ENCODE measurements around the gene TRPM1.

GRCh38 chr15:31136607-31137328 lies 35.2 kb upstream of the TRPM1 start:
- TF ChIP-seq, protein P1, sequence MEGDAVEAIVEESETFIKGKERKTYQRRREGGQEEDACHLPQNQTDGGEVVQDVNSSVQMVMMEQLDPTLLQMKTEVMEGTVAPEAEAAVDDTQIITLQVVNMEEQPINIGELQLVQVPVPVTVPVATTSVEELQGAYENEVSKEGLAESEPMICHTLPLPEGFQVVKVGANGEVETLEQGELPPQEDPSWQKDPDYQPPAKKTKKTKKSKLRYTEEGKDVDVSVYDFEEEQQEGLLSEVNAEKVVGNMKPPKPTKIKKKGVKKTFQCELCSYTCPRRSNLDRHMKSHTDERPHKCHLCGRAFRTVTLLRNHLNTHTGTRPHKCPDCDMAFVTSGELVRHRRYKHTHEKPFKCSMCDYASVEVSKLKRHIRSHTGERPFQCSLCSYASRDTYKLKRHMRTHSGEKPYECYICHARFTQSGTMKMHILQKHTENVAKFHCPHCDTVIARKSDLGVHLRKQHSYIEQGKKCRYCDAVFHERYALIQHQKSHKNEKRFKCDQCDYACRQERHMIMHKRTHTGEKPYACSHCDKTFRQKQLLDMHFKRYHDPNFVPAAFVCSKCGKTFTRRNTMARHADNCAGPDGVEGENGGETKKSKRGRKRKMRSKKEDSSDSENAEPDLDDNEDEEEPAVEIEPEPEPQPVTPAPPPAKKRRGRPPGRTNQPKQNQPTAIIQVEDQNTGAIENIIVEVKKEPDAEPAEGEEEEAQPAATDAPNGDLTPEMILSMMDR (IDR thresholded peaks at IDR 0.05; ENCODE audit: insufficient read depth, low read depth, low read length), result no peak
- TF ChIP-seq EZH2 (IDR thresholded peaks at IDR 0.05; ENCODE audit: insufficient read depth, low read length), result no peak

Measured in astrocyte (in vitro differentiated cells and primary cell).